Measurements from ENCODE around the gene DEUP1.
"Not testable (repeated sequence)": the region's sequence is repeated elsewhere in the genome, so short reads cannot be mapped to it uniquely, and the experiment has no call there.

DEUP1 gene

GRCh38 chr11:93359396-93359795 is 28.9 kb downstream of the DEUP1 start:
- no peak for DNase-seq

- no peak for DNase-seq
These were observed 30.9 kb downstream of the DEUP1 start for GRCh38 chr11:93361435-93361834.

- DNase-seq, result no peak
These were observed 37.5 kb downstream of the DEUP1 start for GRCh38 chr11:93368022-93368421.

- peak; percentile 61 for DNase-seq
These were observed 39.7 kb downstream of the DEUP1 start for GRCh38 chr11:93370260-93370659.

GRCh38 chr11:93389737-93390136 is 59.2 kb downstream of the DEUP1 start:
- DNase-seq, result no peak

GRCh38 chr11:93392867-93393266 is 62.3 kb downstream of the DEUP1 start:
- DNase-seq, result peak; percentile 19

- DNase-seq, result no peak
These were observed 62.8 kb downstream of the DEUP1 start for GRCh38 chr11:93393386-93393785.

- no peak for DNase-seq
These were observed 63.9 kb downstream of the DEUP1 start for GRCh38 chr11:93394488-93394887.

GRCh38 chr11:93396316-93396715 is 65.8 kb downstream of the DEUP1 start:
- peak; percentile 62 for DNase-seq

- DNase-seq, result no peak
These were observed 73.4 kb downstream of the DEUP1 start for GRCh38 chr11:93403930-93404329.

GRCh38 chr11:93407777-93408401 is 77.3 kb downstream of the DEUP1 start:
- no peak for DNase-seq

- no peak for DNase-seq
These were observed 79.9 kb downstream of the DEUP1 start for GRCh38 chr11:93410441-93410840.

GRCh38 chr11:93411705-93412104 is 81.2 kb downstream of the DEUP1 start:
- no peak for DNase-seq

- DNase-seq, result no peak
These were observed 101.7 kb downstream of the DEUP1 start for GRCh38 chr11:93432247-93432646.

- DNase-seq, result not testable (repeated sequence)
These were observed 112.7 kb downstream of the DEUP1 start for GRCh38 chr11:93443232-93443631.

GRCh38 chr11:93444617-93445073 is 114.1 kb downstream of the DEUP1 start:
- DNase-seq, result peak; percentile 82

- no peak for DNase-seq
These were observed 127.7 kb downstream of the DEUP1 start for GRCh38 chr11:93458286-93458685.

GRCh38 chr11:93463666-93464065 is 133.1 kb downstream of the DEUP1 start:
- DNase-seq, result not testable (repeated sequence)

- DNase-seq, result no peak
These were observed 134.5 kb downstream of the DEUP1 start for GRCh38 chr11:93464927-93465540.

- no peak for DNase-seq
These were observed 136.5 kb downstream of the DEUP1 start for GRCh38 chr11:93467054-93467453.

- no peak for DNase-seq
These were observed 137.7 kb downstream of the DEUP1 start for GRCh38 chr11:93468290-93468689.

GRCh38 chr11:93474123-93474522 is 143.6 kb downstream of the DEUP1 start:
- DNase-seq, result no peak

- DNase-seq, result peak; percentile 52
These were observed 146.3 kb downstream of the DEUP1 start for GRCh38 chr11:93476796-93477195.

GRCh38 chr11:93477684-93478234 is 147.2 kb downstream of the DEUP1 start:
- DNase-seq, result no peak

- no peak for DNase-seq
These were observed 148.3 kb downstream of the DEUP1 start for GRCh38 chr11:93478841-93479240.

Data from NCI-H226 (cell line).